Central memory CD8-positive, alpha-beta T cell (primary cell): ENCODE measurements around the gene KCNN4.
"Not testable (repeated sequence)": the region's sequence is repeated elsewhere in the genome, so short reads cannot be mapped to it uniquely, and the experiment has no call there.

Experiments
- ATAC-seq: fragments of 150-1000 bp; cut with Tn5 transposase; replicated peaks from 2 replicates; pipeline ENCODE4 v1.10.0; 2022; ENCODE audit warnings: mild to moderate bottlenecking, moderate FRiP score, moderate number of reproducible peaks; ENCODE audit not compliant: poor library complexity, severe bottlenecking; ENCODE audit errors: extremely low read depth
- DNase-seq, 2 donors: peaks; one replicate each; pipeline ENCODE4 v3.0.0; 2021; ENCODE audit warnings: low spot score in 2 of 2
- H3K27ac Mint-ChIP-seq: one replicate; pipeline ENCODE4 v1.8.0; 2022; ENCODE audit warnings: low read depth, mild to moderate bottlenecking, moderate library complexity, mixed read lengths
- H3K27me3 Mint-ChIP-seq: one replicate; pipeline ENCODE4 v1.8.0; 2022; ENCODE audit warnings: mixed read lengths
- H3K36me3 Mint-ChIP-seq: one replicate; pipeline ENCODE4 v1.8.0; 2022; ENCODE audit warnings: mild to moderate bottlenecking, moderate library complexity, mixed read lengths; ENCODE audit not compliant: insufficient read depth
- H3K4me1 Mint-ChIP-seq: one replicate; pipeline ENCODE4 v1.8.0; 2022; ENCODE audit warnings: mixed read lengths
- H3K4me3 Mint-ChIP-seq: one replicate; pipeline ENCODE4 v1.8.0; 2022; ENCODE audit warnings: mild to moderate bottlenecking, moderate library complexity, mixed read lengths
- H3K9me3 Mint-ChIP-seq: one replicate; pipeline ENCODE4 v1.8.0; 2022; ENCODE audit warnings: mixed read lengths

Gene KCNN4

DNA sequence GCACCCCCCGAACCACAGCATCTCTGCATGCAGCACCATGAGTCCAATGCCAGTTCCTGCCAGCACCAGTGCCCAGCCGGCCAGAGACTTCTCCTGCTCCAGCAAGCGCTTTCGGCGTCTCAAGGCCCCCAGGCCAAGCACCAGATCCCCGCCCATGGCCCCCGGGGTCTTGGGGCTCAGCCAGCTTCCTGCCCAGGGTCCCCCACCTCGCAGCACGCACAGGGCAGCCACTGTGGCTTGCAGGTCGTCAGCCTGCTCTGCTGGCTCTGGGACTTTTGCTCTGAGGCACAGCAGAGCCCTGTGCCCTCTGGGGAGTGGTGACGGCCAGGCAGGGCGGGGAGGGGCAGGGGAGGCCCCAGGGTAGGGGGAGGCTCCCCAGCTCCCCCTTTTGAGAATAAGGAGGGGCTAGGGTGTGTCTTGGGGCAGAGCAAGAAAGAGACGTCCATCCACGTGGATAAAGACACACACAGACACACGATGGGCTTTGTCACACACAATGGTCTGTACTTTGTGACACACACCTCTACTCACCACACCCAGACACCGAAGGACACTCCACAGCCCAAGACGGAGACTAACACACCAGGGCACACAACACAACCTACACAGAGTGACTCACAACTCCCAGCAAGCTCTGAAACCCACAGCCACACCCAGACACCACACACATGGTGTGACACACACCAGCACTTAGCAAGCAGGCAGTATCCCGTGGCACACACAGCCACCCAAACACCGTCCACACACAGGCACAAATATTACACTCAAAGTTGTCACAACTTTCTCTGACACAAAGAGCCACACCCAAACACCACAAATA is at the start of gene KCNN4:
KCNN4 (minus strand) TSS at position 268 of the 820 bp plus-strand sequence; CDS start at position 156, 112 bp downstream.
- ATAC-seq (peak; percentile 58), DNase-seq (peak in 1 of 2 donors; percentile 38)
- H3K4me1 Mint-ChIP-seq: peaks cover 75% of the 10 kb centered on the region
- peak within 1 kb of the TSS; percentile 72 for H3K4me3 Mint-ChIP-seq
- peak within 1 kb of the TSS; percentile 76 for H3K27ac Mint-ChIP-seq
- H3K27me3 Mint-ChIP-seq: peaks cover 11% of the 10 kb centered on the region
- no peaks in the 10 kb centered on the region for H3K9me3 Mint-ChIP-seq
- peaks cover 2% of the 10 kb centered on the region for H3K36me3 Mint-ChIP-seq

DNA sequence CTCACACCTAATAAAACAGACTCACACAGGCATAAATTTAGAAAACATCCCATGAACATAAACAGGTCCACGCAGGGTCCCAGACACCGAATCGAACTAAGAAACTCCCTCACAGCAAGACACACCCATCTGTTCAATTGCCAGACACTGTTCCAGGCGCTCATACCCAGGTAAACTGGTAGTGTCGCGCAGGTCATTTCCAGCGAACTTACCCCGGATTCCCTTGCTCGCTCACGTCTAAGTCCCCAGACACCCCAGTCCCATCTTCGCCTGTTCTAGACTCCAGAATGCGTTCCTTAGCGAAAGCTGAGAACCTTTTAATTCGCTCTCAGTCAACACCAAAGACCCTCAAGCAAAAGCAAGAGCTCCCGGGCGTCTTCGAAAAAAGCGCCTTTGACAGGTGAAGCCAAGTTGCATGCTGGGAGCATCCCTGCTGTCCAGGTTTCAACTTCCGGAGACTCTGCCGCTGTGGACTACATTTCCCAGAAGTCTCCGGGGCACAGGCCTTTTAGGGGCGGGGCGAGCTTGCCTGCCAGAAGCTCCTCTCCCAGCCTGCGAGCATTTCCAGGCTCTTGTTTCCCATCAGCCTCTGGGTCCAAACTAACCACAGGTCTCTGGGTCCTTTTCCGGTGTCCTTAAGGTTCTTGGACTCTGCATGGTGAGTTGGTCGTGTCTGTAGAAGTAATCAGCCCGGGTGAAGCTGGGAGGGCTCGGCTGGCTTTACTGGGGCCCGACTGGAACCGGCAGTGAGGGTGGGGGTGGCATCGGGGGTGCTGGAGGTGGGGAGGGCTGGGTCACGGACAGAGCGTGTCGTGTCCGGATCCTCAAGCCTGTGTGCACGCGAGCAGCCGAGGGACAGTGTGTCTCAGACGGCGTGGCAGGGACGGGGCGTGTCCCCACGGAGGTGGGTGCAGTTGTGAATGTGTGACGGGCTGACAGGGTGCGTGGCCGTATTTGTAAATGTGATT is 46.3 kb upstream of the KCNN4 start, which contains the start of gene ZNF283:
ZNF283 (plus strand) TSS at position 535 of the 968 bp plus-strand sequence. CDS start 6,184 bp downstream, outside the sequence.
- Mint-ChIP-seq H3K4me1 (peaks cover 18% of the 10 kb centered on the region), H3K4me3 (peak within 1 kb of the TSS; percentile 85), H3K9me3 (no peaks in the 10 kb centered on the region), H3K36me3 (peaks cover 7% of the 10 kb centered on the region), H3K27ac (peak within 1 kb of the TSS; percentile 46), H3K27me3 (peaks cover 25% of the 10 kb centered on the region)
- peak; percentile 73 for ATAC-seq
- peak; percentile 58 to 60 for DNase-seq

DNA sequence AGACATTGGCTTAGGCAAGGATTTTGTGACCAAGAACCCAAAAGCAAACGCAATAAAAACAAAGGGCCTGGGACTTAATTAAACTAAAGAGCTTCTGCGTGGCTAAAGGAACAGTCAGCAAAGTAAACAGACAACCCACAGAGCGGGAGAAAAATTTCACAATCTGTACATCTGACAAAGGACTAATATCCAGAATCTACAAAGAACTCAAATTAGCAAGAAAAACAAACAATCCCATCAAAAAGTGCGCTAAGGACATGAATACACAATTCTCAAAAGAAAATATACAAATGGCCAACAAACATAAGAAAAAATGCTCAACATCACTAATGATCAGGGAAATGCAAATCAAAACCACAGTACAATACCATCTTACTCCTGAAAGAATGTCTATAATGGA is 43.8 kb upstream of the KCNN4 start:
- H3K4me3 Mint-ChIP-seq, H3K9me3 Mint-ChIP-seq, ATAC-seq, DNase-seq, H3K36me3 Mint-ChIP-seq, H3K27ac Mint-ChIP-seq: not testable (repeated sequence)
- Mint-ChIP-seq H3K4me1 (peaks cover 28% of the 10 kb centered on the region), H3K27me3 (peaks cover 49% of the 10 kb centered on the region)

DNA sequence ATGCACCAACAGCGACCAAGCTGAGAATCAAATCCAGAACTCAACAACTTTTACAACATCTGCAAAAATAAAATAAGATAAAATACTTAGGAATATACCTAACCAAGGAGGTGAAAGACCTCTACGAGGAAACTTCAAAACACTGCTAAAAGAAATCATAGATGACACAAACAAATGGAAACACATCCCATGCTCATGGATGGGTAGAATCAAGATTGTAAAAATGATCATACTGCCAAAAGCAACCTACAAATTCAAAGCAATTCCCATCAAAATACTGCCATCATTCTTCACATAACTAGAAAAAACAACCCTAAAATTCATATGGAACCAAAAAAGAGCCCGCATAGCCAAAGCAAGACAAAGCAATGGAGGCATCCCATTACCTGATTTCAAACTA is 43.1 kb upstream of the KCNN4 start:
- Mint-ChIP-seq H3K4me1 (peaks cover 28% of the 10 kb centered on the region), H3K27me3 (peaks cover 56% of the 10 kb centered on the region)
- not testable (repeated sequence) for ATAC-seq, DNase-seq, H3K4me3 Mint-ChIP-seq, H3K36me3 Mint-ChIP-seq, H3K9me3 Mint-ChIP-seq, H3K27ac Mint-ChIP-seq

DNA sequence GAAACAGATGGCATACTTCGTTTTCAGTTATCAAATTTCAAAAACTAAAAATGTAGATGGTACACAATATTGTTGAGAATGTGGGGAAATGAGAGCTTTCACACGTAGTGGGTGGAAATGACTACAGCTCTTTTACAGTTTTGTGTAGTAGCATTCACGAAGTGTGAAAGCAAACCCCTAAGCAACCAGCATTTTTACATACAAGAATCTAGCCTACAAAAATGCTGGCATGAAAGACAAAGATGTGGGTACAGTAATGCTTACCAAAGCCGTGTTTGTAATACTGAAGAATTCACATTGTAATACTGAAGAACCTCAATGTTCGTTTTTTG is 40.1 kb upstream of the KCNN4 start:
- peaks cover 10% of the 10 kb centered on the region for H3K4me1 Mint-ChIP-seq
- H3K9me3 Mint-ChIP-seq: no peaks in the 10 kb centered on the region
- no peak for ATAC-seq
- peaks cover 83% of the 10 kb centered on the region for H3K27me3 Mint-ChIP-seq
- peak overlapping the region; percentile 70 for H3K4me3 Mint-ChIP-seq
- H3K36me3 Mint-ChIP-seq: no peaks in the 10 kb centered on the region
- H3K27ac Mint-ChIP-seq: no peak overlapping the region
- DNase-seq: no peak

DNA sequence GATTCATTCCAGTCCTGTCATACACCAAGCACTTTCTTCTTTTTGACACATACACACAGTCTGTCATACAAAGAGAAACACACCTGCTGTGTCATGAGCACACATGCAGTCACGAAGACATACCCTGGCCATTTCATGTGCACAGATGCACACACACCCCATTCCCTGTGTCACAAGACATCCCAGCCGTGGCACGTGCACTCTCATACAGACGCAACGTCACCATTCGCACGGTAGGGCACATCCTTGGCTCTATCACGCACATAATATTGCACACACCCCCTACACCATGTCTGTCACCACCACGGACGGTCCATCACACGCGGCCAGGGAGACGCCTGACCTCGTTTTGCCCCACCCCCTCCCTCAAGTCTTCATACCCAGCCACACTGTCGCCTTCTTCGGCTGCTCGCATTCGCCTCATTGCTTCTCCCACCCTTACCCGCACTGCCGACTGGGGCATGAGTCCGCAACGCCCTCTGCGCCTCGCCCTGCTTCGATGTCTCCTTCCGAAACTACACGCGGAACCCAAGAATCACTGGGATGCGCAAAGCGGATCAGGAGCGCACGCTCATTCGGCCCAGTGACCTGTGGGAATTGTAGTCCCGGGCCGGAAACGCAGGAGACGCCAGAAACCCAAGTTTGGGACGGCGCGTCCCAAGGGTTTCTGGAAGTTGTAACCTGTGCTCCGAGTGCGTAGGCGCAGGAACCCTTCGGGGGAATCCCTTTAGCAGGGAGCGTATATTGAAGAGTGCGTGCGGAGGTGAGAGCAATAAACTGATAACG is 39.5 kb upstream of the KCNN4 start:
- peaks cover 10% of the 10 kb centered on the region for H3K4me1 Mint-ChIP-seq
- H3K27me3 Mint-ChIP-seq: peaks cover 88% of the 10 kb centered on the region
- H3K4me3 Mint-ChIP-seq: peak overlapping the region; percentile 70
- no peak overlapping the region for H3K27ac Mint-ChIP-seq
- H3K36me3 Mint-ChIP-seq: peaks cover under 1% of the 10 kb centered on the region
- no peaks in the 10 kb centered on the region for H3K9me3 Mint-ChIP-seq
- ATAC-seq (peak; percentile 14), DNase-seq (no peak)

DNA sequence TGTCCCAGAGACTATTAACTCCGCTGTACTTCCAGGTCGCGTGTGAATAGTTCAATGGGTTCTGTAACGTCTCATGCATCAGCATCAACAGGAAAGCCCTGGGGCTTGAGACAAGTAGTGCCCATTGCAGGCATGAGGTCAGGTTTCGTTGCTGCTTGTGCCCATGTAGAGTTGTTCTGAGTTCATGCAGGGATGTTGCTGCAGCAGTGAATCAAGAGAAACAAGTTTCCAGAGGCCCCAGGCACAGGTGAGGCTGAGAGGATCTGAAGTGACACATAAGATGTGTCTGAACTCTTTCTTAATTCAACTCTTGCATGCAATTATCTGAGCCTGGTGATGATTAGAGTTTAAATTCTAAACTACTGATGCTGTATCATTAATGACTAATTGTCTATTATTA is 37.7 kb upstream of the KCNN4 start:
- peaks cover 10% of the 10 kb centered on the region for H3K4me1 Mint-ChIP-seq
- no peak overlapping the region for H3K27ac Mint-ChIP-seq
- H3K4me3 Mint-ChIP-seq: no peak overlapping the region

DNA sequence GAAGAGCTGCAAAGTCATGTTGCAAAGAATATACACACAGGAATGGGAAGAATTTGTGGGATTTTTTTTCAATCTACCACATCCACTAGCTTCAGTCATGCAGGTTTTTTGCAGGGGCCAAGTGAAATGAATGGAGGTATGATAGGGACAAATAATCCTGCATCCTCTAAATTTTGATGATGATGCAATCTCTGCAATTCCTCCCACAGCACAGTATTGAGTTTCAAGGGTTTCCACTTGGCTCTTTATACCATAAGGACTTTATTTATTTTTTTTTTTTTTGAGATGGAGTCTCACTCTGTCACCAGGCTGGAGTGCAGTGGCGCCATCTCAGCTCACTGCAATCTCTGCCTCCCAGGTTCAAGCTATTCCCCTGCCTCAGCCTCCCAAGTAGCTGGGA is 36.7 kb upstream of the KCNN4 start:
- H3K4me3 Mint-ChIP-seq, H3K27ac Mint-ChIP-seq, DNase-seq, ATAC-seq, H3K9me3 Mint-ChIP-seq, H3K36me3 Mint-ChIP-seq: not testable (repeated sequence)
- Mint-ChIP-seq H3K27me3 (peaks cover 91% of the 10 kb centered on the region), H3K4me1 (peaks cover 10% of the 10 kb centered on the region)

More for the DNA sequence above, 37.7 kb upstream of the KCNN4 start:
- Mint-ChIP-seq H3K36me3 (peaks cover 2% of the 10 kb centered on the region), H3K9me3 (no peaks in the 10 kb centered on the region), H3K27me3 (peaks cover 93% of the 10 kb centered on the region)
- no peak for DNase-seq
- no peak for ATAC-seq

DNA sequence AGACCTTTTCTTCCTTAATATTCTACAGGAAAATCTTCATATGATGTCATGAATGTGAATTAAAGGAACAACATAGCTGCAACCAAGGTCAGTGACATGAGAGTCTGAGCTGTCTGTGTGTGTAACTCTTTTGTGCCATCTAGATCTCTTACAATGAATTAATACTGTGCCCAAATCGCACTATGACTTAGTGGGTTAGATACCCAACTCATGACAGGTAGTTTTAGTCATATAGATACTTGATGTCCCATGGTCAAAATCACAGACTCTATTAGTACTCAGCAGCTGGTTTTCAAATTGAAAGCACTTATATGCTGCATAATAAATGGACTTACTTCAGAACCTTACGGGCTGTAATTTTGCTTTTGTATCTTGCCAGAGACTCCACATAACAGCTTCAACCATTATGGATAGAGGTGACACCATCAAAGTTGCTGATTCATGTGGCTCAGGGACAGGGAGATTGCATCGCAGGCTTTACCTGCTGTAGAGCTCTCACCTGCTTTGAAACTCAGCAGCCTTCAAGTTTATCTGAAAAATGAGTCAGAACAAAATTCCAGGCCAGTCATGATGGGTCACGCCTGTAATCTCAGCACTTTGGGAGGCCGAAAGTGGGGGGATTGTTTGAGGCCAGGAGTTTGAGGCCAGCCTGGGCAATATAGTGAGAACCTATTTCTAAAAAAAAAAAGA is 34.0 kb upstream of the KCNN4 start:
- Mint-ChIP-seq H3K4me1 (no peaks in the 10 kb centered on the region), H3K27ac (no peak overlapping the region), H3K9me3 (no peaks in the 10 kb centered on the region), H3K27me3 (peaks cover 84% of the 10 kb centered on the region), H3K36me3 (peaks cover 2% of the 10 kb centered on the region), H3K4me3 (no peak overlapping the region)
- ATAC-seq (no peak), DNase-seq (no peak)

DNA sequence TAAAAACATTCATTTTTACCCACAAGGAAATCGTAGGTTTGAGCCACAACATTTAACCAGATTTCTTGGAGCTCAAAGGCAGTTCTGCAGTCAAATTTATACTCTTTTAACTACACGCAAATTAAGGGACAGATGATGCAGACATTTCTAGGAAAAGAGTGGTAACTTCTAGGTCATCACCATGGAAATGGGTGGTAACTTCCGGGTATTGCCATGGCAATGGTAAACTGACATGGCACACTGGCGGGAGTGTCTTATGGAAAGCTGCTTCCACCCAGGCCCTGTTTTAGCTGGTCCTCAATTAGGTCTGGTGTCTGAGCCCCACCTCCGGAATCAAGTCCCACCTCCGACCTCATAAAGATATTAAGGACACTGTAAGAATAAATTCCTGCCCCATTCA is 31.9 kb upstream of the KCNN4 start:
- no peak for ATAC-seq
- Mint-ChIP-seq H3K9me3 (no peaks in the 10 kb centered on the region), H3K27ac (no peak overlapping the region), H3K4me3 (no peak overlapping the region), H3K36me3 (peaks cover 2% of the 10 kb centered on the region), H3K4me1 (no peaks in the 10 kb centered on the region), H3K27me3 (peaks cover 71% of the 10 kb centered on the region)
- no peak for DNase-seq

DNA sequence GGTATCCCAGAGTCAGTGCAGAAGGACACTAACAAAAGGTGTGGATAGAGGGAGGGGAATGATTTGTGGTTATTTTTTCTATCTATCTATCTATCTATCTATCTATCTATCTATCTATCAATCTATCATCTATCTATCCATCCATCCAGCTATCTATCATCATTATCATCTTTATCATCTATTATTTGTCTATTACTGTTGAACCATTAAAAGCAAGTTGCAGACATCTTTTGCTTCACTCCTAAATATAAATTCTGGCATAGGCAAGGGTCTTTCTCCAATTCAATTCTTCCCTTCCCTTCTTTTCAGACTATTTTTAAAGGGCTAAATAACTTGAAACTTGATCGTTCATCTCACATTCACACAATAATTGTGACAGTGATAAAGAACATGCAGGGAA is 31.5 kb upstream of the KCNN4 start:
- H3K4me1 Mint-ChIP-seq: no peaks in the 10 kb centered on the region
- ATAC-seq (no peak), DNase-seq (no peak)
- H3K9me3 Mint-ChIP-seq: no peaks in the 10 kb centered on the region
- H3K27ac Mint-ChIP-seq: no peak overlapping the region
- no peak overlapping the region for H3K4me3 Mint-ChIP-seq
- H3K36me3 Mint-ChIP-seq: peaks cover 2% of the 10 kb centered on the region
- H3K27me3 Mint-ChIP-seq: peaks cover 74% of the 10 kb centered on the region
